ENCODE measurements around the gene PSAP.
A peak's percentile ranks its signal among the peaks of the same experiment; 100 is the strongest.

The PSAP gene

DNA sequence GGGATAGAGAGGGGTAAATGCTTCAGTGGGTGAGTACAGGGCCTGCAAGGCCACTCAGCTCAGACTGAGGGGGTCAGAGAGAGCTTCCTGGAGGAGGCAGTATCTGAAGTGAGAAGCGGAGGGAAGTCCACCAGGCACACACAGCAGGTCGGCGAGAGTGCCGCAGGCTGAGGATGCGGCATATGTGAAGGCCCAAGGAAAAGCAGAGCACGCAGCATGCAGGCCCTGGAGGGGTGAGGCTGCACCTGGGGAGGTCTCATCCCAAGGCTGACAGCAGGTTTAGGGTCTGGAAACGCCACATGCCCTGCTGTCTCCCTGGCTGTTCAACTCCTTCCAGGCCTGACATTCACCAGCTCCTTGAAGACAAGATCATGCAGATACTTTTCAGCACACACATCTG, 40.4 kb upstream of the PSAP start:
- TF ChIP-seq, protein P1, sequence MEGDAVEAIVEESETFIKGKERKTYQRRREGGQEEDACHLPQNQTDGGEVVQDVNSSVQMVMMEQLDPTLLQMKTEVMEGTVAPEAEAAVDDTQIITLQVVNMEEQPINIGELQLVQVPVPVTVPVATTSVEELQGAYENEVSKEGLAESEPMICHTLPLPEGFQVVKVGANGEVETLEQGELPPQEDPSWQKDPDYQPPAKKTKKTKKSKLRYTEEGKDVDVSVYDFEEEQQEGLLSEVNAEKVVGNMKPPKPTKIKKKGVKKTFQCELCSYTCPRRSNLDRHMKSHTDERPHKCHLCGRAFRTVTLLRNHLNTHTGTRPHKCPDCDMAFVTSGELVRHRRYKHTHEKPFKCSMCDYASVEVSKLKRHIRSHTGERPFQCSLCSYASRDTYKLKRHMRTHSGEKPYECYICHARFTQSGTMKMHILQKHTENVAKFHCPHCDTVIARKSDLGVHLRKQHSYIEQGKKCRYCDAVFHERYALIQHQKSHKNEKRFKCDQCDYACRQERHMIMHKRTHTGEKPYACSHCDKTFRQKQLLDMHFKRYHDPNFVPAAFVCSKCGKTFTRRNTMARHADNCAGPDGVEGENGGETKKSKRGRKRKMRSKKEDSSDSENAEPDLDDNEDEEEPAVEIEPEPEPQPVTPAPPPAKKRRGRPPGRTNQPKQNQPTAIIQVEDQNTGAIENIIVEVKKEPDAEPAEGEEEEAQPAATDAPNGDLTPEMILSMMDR (IDR thresholded peaks at IDR 0.05; ENCODE audit: control insufficient read depth, insufficient read depth, low read depth, low read length, missing control alignments): no peak
- H3K4me3 ChIP-seq (ENCODE audit: control insufficient read depth, low read depth, low read length): no peak overlapping the region
- DNase-seq (ENCODE audit: low read depth): no peak

DNA sequence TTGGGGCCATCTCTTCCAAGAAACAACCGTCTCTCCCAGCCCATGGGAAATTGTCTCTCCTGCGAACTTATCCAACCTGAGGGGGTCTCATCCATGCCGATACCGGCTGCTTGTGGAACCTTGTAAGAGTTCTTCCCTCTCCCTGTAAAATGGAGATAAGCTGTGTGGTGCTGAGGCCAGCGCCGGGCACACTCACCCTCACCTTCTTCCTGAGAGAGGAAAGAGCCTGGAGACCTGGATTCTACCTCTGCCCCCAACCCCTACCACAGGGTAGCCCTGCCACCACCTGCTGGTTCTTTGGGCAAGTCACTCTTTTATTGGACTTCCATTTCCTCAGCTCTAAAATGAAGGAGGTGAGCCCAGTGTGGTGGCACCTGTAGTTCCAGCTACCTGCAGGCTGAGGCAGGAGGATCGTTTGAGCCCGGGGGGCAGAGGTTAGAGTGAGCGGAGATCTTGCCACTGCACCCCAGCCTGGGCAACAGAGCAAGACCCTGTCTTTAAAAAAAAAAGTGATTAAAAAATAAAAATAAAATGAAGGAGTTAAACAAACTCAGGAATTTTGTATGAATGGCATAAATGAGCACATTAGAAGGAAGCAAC, 38.4 kb upstream of the PSAP start:
- no peak for DNase-seq (ENCODE audit: low read depth)
- H3K4me3 ChIP-seq (ENCODE audit: control insufficient read depth, low read depth, low read length): peak overlapping the region; percentile 60
- TF ChIP-seq, protein P1 (IDR thresholded peaks at IDR 0.05; ENCODE audit: control insufficient read depth, insufficient read depth, low read depth, low read length, missing control alignments): no peak

DNA sequence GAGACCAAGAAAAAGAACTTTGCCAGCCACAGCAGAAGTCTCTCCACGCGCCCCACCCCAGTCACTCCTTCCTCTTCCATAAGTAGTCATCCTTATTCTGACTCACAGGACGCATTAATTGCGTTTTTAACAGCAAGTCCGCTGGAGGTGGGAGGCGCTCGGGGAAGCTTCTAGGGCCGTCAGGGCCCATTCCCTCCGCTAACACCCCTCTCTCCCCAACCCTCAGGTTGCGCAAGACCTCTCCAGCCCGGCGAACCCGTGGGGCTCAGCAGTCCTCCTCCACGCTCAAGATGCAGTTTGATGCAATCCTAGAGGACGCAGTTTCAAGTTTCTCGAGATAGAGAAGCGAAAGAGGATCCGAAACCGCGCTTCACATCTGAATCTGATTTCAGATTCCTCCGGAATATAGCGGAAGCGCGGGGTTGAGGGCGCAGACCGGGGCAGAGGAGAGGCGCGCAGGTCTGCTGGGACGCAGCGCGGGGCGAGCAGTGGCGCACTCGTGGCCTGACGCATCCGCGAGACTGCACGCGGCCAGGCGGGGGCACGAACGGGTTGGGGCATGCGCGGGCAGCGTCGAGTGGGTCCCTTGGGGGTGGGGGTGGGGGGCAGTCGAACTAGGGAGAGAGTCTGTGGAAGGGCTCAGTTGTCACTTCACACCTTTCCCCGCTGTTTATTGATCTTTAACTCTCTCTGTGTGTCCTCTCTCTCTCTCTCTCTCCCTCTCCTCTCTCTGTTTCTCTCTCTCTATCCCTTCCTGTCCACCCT, 37.8 kb upstream of the PSAP start:
- H3K4me3 ChIP-seq (ENCODE audit: control insufficient read depth, low read depth, low read length): peak overlapping the region; percentile 60
- DNase-seq (ENCODE audit: low read depth): peak; percentile 61
- TF ChIP-seq, protein P1 (IDR thresholded peaks at IDR 0.05; ENCODE audit: control insufficient read depth, insufficient read depth, low read depth, low read length, missing control alignments): no peak

DNA sequence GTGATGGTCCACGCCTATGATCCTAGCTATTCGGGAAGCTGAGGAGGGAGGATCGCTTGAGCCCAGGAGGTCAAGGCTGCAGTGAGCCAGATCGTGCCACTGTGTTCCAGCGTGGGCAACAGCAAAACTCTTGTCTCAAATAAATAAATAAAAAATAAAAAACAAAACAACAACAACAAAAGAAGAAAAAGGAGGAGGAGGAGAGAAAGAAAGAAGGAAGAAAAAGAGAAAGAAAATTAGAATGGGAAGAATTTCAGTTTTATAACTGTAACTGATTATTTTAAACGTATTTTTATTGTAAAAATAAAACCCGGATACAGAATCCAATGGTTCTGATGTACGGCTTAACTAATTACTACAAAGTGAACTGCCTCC, 37.2 kb upstream of the PSAP start:
- TF ChIP-seq, protein P1 (IDR thresholded peaks at IDR 0.05; ENCODE audit: control insufficient read depth, insufficient read depth, low read depth, low read length, missing control alignments): no peak
- peak overlapping the region; percentile 60 for H3K4me3 ChIP-seq (ENCODE audit: control insufficient read depth, low read depth, low read length)
- DNase-seq (ENCODE audit: low read depth): no peak

DNA sequence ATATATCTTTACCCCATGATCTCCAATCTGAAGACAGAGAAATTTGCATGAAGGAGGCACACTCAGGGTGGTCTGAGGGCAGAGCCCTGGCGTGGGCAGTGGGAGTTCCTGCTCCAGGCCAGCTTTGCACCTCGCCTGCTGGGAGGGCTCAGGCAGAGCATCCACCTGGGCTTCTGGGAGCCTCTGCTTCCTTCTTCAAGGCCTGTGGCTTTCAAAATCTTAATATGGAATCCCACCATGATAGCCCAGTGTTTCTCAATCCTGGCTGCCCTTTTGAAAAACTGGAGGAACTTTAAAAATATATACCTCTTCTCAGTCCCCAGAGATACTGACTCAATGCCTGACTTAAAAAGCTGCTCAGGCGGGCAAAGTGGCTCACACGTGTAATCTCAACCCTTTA, 36.7 kb upstream of the PSAP start:
- no peak overlapping the region for H3K4me3 ChIP-seq (ENCODE audit: control insufficient read depth, low read depth, low read length)
- DNase-seq (ENCODE audit: low read depth): no peak

DNA sequence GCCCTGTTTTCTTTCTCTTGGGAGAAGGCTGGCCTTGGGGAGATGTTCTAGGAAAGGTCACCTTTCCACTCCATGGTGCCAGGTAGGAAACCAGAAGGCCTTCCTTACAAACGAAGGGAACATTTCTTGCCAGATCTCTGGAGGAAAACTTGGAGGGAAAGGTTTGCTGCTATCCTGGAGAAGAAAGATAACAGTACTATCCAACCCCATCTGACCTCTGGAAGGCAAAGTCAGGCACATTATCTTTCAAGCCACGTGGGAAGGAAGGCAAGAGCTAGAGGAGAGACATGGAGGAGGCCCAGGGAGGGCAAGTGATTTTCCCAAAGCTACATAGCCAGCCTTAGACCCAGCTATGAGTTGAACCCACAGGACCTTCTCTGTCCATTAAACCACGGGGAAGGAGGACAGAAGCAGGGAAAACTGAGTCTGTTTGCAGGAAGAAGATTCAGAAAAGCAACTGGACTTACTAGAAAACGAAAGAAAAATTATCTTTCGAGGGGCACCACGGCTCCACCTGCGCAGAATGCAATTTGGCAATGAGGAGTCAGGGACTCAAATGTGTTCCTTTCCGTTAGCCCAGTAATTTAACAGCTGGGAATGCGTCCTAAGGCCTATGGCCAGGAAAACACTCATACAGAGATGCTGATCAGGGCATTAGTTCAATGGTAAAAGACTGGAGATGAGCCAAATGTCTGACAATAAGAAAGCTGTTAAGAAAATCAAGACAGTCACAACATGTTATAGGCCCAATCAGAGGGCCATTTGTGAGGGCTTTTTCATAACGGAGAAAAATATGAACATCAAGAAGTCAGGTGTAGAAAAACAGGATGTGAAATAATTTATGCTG, 32.0 kb upstream of the PSAP start:
- DNase-seq (ENCODE audit: low read depth): no peak
- TF ChIP-seq, protein P1 (IDR thresholded peaks at IDR 0.05; ENCODE audit: control insufficient read depth, insufficient read depth, low read depth, low read length, missing control alignments): no peak
- H3K4me3 ChIP-seq (ENCODE audit: control insufficient read depth, low read depth, low read length): no peak overlapping the region

More for the DNA sequence above, 36.7 kb upstream of the PSAP start:
- TF ChIP-seq, protein P1 (IDR thresholded peaks at IDR 0.05; ENCODE audit: control insufficient read depth, insufficient read depth, low read depth, low read length, missing control alignments): no peak
